AG04449 (cell line): ENCODE data around the gene TTLL7.

Experiments
- CTCF ChIA-PET: fragments of 350-600 bp; formaldehyde crosslinking; extraction: SDS; loops from one replicate; lab custom pipeline; 2021; ENCODE audit warnings: antibody characterized with exemption; lab: Yijun Ruan, JAX
- POLR2A ChIA-PET: fragments of 400-600, 350-600 bp; formaldehyde crosslinking; extraction: SDS; loops from one replicate; lab custom pipeline; 2020; ENCODE audit warnings: antibody characterized with exemption, inconsistent platforms; lab: Yijun Ruan, JAX
- DNase-seq: peaks from one replicate; pipeline ENCODE4 v3.0.0-alpha.2; 2010; ENCODE audit warnings: low read depth, low spot score
- H3K4me3 ChIP-seq: 2 replicates; pipeline ENCODE4 v1.5.1; 2011; ENCODE audit warnings: low read depth, mild to moderate bottlenecking, control low read depth, low read length
- TF ChIP-seq, protein P1 (sequence below): IDR thresholded peaks from one replicate; pipeline ENCODE4 v1.5.1; 2011; ENCODE audit warnings: mild to moderate bottlenecking, moderate library complexity, low read length, control low read depth, inconsistent platforms; ENCODE audit not compliant: insufficient read depth; ENCODE audit errors: missing control alignments

TTLL7 gene

GRCh38 chr1:83845437-83846071, 153.4 kb downstream of the TTLL7 start:
- TF ChIP-seq, protein P1, sequence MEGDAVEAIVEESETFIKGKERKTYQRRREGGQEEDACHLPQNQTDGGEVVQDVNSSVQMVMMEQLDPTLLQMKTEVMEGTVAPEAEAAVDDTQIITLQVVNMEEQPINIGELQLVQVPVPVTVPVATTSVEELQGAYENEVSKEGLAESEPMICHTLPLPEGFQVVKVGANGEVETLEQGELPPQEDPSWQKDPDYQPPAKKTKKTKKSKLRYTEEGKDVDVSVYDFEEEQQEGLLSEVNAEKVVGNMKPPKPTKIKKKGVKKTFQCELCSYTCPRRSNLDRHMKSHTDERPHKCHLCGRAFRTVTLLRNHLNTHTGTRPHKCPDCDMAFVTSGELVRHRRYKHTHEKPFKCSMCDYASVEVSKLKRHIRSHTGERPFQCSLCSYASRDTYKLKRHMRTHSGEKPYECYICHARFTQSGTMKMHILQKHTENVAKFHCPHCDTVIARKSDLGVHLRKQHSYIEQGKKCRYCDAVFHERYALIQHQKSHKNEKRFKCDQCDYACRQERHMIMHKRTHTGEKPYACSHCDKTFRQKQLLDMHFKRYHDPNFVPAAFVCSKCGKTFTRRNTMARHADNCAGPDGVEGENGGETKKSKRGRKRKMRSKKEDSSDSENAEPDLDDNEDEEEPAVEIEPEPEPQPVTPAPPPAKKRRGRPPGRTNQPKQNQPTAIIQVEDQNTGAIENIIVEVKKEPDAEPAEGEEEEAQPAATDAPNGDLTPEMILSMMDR, result no peak
- no peak overlapping the region for H3K4me3 ChIP-seq
- DNase-seq, result no peak
- POLR2A ChIA-PET, result no interaction called here
- CTCF ChIA-PET, result no interaction called here

- ChIA-PET CTCF (no interaction called here), POLR2A (no interaction called here)
- TF ChIP-seq, protein P1, result no peak
- no peak overlapping the region for H3K4me3 ChIP-seq
- DNase-seq, result no peak
Observed at GRCh38 chr1:83844546-83844945, 154.4 kb downstream of the TTLL7 start.

- ChIA-PET POLR2A (no interaction called here), CTCF (no interaction called here)
- H3K4me3 ChIP-seq, result no peak overlapping the region
- TF ChIP-seq, protein P1, result no peak
- no peak for DNase-seq
Observed at GRCh38 chr1:83839566-83840173, 159.3 kb downstream of the TTLL7 start.

DNA sequence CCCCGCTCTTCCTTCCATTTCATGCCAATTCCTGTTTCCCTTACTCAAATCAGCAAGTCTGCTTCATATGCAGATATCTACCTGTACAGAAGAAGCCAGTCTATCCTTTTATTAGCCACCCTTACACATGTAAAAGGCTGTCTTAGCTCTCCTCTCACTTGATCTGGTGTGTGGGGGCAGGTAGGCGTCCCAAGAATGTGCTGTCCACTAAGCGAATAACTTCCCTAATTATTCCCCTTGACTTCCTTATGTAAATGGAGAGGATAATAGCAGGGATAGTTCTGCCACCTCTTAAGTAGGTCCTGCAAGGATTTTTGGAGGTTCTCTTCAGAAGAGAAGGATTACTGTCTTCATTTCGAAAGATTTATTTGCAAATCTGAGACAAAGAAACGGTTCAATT, 160.4 kb downstream of the TTLL7 start:
- ChIA-PET POLR2A (no interaction called here), CTCF (no interaction called here)
- DNase-seq, result no peak
- TF ChIP-seq, protein P1, result no peak
- no peak overlapping the region for H3K4me3 ChIP-seq

GRCh38 chr1:83836543-83836942, 162.4 kb downstream of the TTLL7 start:
- CTCF ChIA-PET, result no interaction called here
- POLR2A ChIA-PET, result no interaction called here
- no peak for DNase-seq

DNA sequence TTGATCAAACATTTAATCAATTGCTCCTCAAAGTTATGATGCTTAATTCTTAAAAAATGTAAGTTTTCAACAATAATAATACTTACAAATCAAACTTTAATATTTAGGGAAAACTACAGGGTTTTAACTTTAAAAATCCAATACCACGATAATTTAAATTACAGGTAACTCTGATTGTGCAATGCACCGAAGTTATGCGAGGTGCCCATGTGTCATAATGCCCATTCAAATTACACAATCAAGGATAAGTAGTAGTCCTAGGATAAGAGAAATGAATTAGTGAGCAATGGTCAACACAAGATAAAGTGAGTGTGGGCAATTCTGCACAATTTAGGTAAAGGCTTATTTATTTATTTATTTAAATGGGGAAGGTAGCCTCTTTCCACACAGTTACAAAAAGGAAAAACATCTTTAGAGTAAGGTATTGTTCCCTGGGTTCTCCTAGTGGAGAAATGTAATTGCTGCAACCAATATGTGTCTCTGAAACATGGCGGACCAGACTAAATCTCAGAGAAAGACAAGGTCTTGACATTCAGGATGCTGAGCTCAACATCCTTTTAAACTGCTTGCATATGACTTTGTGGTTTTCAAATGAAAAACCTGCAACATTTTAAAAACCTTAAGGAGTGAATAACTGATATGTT, 164.2 kb downstream of the TTLL7 start:
- CTCF ChIA-PET, result no interaction called here
- no peak for DNase-seq
- no peak overlapping the region for H3K4me3 ChIP-seq
- POLR2A ChIA-PET, result no interaction called here
- TF ChIP-seq, protein P1, result no peak

More at GRCh38 chr1:83836543-83836942, 162.4 kb downstream of the TTLL7 start:
- TF ChIP-seq, protein P1, result no peak
- no peak overlapping the region for H3K4me3 ChIP-seq
